Mucosa of stomach (tissue), 1 donor: Measurements from ENCODE around the gene JPT1.
"Not testable (repeated sequence)": the region's sequence is repeated elsewhere in the genome, so short reads cannot be mapped to it uniquely, and the experiment has no call there.

Source experiments
- H3K27me3 ChIP-seq: one replicate; pipeline ENCODE4 v1.7.0; 2013; ENCODE audit warnings: mild to moderate bottlenecking, low read length; ENCODE audit not compliant: control insufficient read depth, insufficient read depth
- H3K36me3 ChIP-seq: one replicate; pipeline ENCODE4 v1.7.0; 2013; ENCODE audit warnings: low read length; ENCODE audit not compliant: control insufficient read depth, insufficient read depth
- H3K4me1 ChIP-seq: one replicate; pipeline ENCODE4 v1.7.0; 2013; ENCODE audit warnings: mild to moderate bottlenecking, low read length; ENCODE audit not compliant: control insufficient read depth, insufficient read depth
- H3K4me3 ChIP-seq: one replicate; pipeline ENCODE4 v1.7.0; 2013; ENCODE audit warnings: low read length
- H3K9ac ChIP-seq: one replicate; pipeline ENCODE4 v1.7.0; 2013; ENCODE audit warnings: mild to moderate bottlenecking, low read length, moderate library complexity
- H3K9me3 ChIP-seq: one replicate; pipeline ENCODE4 v1.7.0; 2013; ENCODE audit warnings: mild to moderate bottlenecking, low read length, moderate library complexity; ENCODE audit not compliant: control insufficient read depth
- donor health status: Pancreatic carcinoma.

Gene JPT1

GRCh38 chr17:75133607-75134347 is 20.5 kb downstream of the JPT1 start:
- H3K36me3 ChIP-seq, H3K9me3 ChIP-seq, H3K4me3 ChIP-seq, H3K9ac ChIP-seq, H3K27me3 ChIP-seq: not testable (repeated sequence)
- peaks cover 27% of the 10 kb centered on the region for H3K4me1 ChIP-seq

DNA sequence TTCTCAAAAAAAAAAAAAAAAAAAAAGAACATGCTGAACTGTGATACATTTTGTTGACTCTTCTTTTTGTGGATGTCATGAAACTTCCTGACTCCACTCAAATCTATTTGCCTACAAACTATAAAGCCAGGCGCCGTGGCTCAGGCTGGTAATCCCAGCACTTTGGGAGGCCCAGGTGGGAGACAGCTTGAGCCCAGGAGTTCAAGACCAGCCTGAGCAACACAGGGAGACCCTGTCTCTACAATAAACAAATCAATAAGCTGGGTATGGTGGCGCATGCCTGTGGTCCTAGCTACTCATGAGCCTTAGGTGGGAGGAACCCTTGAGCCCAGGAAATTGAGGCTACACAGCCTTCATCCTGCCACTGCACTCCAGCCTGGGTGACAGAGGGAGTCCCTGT is 21.3 kb downstream of the JPT1 start:
- peaks cover 4% of the 10 kb centered on the region for H3K36me3 ChIP-seq
- H3K9ac ChIP-seq = no peak overlapping the region
- peaks cover 21% of the 10 kb centered on the region for H3K4me1 ChIP-seq
- no peak overlapping the region for H3K4me3 ChIP-seq
- H3K27me3 ChIP-seq = no peaks in the 10 kb centered on the region
- no peaks in the 10 kb centered on the region for H3K9me3 ChIP-seq

DNA sequence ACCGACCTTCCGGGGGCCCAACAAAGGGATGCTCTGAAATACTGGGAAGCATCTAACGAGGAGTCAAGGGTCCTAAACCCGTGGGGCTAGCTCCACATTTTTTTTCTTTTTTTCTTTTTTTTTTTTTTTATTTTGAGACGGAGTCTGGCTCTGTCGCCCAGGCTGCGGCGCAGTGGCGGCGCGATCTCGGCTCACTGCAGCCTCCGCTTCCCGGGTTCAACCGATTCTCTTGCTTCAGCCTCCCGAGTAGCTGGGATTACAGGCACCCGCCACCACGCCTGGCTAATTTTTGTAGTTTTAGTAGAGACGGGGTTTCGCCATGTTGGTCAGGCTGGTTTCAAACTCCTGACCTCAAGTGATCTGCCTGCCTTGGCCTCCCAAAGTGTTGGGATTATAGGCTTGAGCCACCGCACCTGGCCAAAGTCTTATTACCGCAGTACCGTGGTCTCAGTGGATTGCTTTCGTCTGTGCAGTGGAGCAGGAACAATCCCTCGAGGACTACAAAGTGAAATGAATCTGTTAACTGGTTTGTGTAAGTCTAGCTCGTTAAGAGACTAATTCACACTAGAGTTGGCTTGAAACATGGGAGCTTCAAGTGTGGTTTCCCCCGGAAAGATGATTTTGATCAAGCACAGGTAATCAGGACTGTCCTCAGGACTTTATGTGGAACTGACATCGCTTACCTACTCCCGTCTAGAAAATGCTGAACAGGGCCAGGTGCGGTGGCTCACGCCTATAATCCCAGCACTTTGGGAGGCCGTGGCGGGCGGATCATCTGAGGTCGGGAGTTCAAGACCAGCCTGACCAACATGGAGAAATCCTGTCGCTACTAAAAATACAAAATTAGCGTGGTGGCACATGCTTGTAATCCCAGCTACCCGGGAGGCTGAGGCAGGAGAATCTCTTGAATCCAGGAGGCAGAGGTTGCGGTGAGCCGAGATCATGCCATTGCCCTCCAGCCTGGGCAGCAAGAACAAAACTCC is 22.0 kb downstream of the JPT1 start:
- H3K9me3 ChIP-seq, H3K36me3 ChIP-seq, H3K27me3 ChIP-seq: not testable (repeated sequence)
- Histone ChIP-seq H3K9ac (peak overlapping the region; percentile 90), H3K4me1 (peaks cover 17% of the 10 kb centered on the region), H3K4me3 (peak overlapping the region; percentile 74)

GRCh38 chr17:75131278-75132017 is 22.9 kb downstream of the JPT1 start, which contains the start of gene NT5C:
TSS of gene NT5C (minus strand) at chr17:75131742. CDS start at chr17:75131707, 35 bp downstream.
- H3K27me3 ChIP-seq = no peaks in the 10 kb centered on the region
- H3K9ac ChIP-seq = peak within 1 kb of the TSS; percentile 90
- no peaks in the 10 kb centered on the region for H3K9me3 ChIP-seq

GRCh38 chr17:75130632-75131277 is 23.6 kb downstream of the JPT1 start:
- no peaks in the 10 kb centered on the region for H3K27me3 ChIP-seq
- H3K4me3 ChIP-seq = peak overlapping the region; percentile 74
- no peaks in the 10 kb centered on the region for H3K9me3 ChIP-seq
- peaks cover 4% of the 10 kb centered on the region for H3K36me3 ChIP-seq
- H3K9ac ChIP-seq = peak overlapping the region; percentile 90
- peaks cover 23% of the 10 kb centered on the region for H3K4me1 ChIP-seq

More at GRCh38 chr17:75131278-75132017, 22.9 kb downstream of the JPT1 start, which contains the start of gene NT5C:
- H3K4me3 ChIP-seq = peak within 1 kb of the TSS; percentile 74
- peaks cover 17% of the 10 kb centered on the region for H3K4me1 ChIP-seq
- peaks cover 4% of the 10 kb centered on the region for H3K36me3 ChIP-seq

DNA sequence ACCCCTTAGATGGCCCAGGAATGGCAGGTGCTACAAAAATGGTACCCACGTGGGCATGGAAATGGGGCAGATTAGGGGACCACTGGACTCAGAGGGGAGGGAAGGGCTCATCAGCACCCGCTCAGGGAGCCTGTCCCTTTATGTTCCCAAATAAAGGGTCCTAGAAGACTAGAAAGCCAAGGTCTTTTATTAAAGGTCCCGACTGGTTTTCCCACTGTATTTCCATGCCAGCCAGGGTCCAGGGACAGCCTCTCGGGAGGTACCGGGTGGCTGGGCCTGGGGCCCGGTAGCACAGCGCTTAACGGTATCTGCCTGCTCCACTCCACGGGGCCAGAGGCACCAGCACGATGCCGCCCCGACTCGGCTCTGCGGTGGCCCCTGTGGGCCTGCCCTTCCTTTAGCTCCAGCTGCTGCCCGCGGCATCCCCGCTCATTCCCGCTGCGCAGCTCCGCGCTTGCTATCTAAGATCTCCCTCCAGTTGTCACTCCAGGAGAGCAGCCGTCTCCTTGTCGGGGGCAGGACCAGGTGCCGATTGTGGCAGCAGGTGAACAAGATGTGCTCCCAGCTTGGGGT is 24.2 kb downstream of the JPT1 start:
- H3K36me3 ChIP-seq = peaks cover 4% of the 10 kb centered on the region
- H3K9ac ChIP-seq = peak overlapping the region; percentile 90
- H3K4me3 ChIP-seq = peak overlapping the region; percentile 74
- H3K9me3 ChIP-seq = no peaks in the 10 kb centered on the region
- H3K27me3 ChIP-seq = no peaks in the 10 kb centered on the region
- peaks cover 30% of the 10 kb centered on the region for H3K4me1 ChIP-seq

DNA sequence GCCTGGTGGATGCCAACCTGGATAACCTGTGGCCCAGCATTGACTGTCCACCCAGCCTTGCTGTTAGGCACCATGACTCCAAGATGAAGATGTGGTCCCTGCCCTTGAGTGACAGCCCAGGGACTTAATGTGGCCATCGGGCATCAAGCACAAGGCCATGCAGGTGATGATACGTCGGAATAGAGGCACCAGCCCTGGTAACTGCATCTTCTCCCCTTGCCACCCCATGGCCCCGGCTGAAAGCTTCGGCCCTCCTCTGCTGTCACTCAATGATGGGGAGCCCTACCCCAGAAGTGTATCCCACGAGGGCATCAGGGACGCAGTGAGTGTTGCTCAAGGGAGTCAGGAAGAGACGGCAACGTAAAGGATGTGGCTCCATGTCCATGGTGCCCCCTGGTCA is 24.7 kb downstream of the JPT1 start:
- Histone ChIP-seq H3K9ac (no peak overlapping the region), H3K4me1 (peaks cover 35% of the 10 kb centered on the region), H3K27me3 (no peaks in the 10 kb centered on the region), H3K4me3 (no peak overlapping the region), H3K36me3 (peaks cover 4% of the 10 kb centered on the region), H3K9me3 (no peaks in the 10 kb centered on the region)

- Histone ChIP-seq H3K4me3 (no peak overlapping the region), H3K9ac (no peak overlapping the region), H3K4me1 (peaks cover 42% of the 10 kb centered on the region)
Observed at GRCh38 chr17:75128694-75129505, 25.4 kb downstream of the JPT1 start.

DNA sequence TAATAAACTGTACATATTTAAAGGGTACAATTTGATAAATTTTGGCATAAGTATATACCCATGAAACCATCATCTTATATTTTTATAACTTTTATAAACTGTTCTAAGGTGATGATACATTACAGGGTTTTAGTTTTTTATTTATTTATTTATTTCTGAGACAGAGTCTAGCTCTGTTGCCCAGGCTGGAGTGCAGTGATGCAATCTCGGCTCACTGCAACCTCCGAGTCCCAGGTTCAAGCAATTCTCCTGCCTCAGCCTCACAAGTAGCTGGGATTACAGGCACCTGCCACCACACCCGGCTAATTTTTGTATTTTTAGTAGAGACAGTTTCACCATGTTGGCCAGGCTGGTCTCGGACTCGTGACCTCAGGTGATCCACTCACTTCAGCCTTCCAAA is 26.4 kb downstream of the JPT1 start:
- peaks cover 49% of the 10 kb centered on the region for H3K4me1 ChIP-seq
- not testable (repeated sequence) for H3K9ac ChIP-seq, H3K36me3 ChIP-seq

More at GRCh38 chr17:75128694-75129505, 25.4 kb downstream of the JPT1 start:
- H3K9me3 ChIP-seq = no peaks in the 10 kb centered on the region
- H3K36me3 ChIP-seq = peaks cover 4% of the 10 kb centered on the region
- no peaks in the 10 kb centered on the region for H3K27me3 ChIP-seq

GRCh38 chr17:75126954-75127353 is 27.4 kb downstream of the JPT1 start:
- no peaks in the 10 kb centered on the region for H3K9me3 ChIP-seq
- no peak overlapping the region for H3K9ac ChIP-seq
- H3K4me1 ChIP-seq = peaks cover 44% of the 10 kb centered on the region

More for the DNA sequence above, 26.4 kb downstream of the JPT1 start:
- not testable (repeated sequence) for H3K27me3 ChIP-seq, H3K9me3 ChIP-seq, H3K4me3 ChIP-seq

More at GRCh38 chr17:75126954-75127353, 27.4 kb downstream of the JPT1 start:
- Histone ChIP-seq H3K4me3 (no peak overlapping the region), H3K36me3 (peaks cover 4% of the 10 kb centered on the region), H3K27me3 (no peaks in the 10 kb centered on the region)
